A204.1 (cell line): ENCODE data around the gene C10orf105.

ENCODE experiments used
- FAIRE-seq: peaks from 2 replicates; lab custom pipeline; 2012; peaks lifted over from hg19 to GRCh38; lab: Jason Lieb, UNC

C10orf105 gene

GRCh38 chr10:71751515-71752224 lies 32.1 kb upstream of the C10orf105 start:
- FAIRE-seq: no peak

GRCh38 chr10:71750986-71751385 lies 31.4 kb upstream of the C10orf105 start:
- FAIRE-seq: no peak

GRCh38 chr10:71750124-71750841 lies 30.7 kb upstream of the C10orf105 start:
- no peak for FAIRE-seq

- no peak for FAIRE-seq
These were observed 29.8 kb upstream of the C10orf105 start for GRCh38 chr10:71749396-71749795.

GRCh38 chr10:71748671-71749191 lies 29.2 kb upstream of the C10orf105 start:
- no peak for FAIRE-seq

- no peak for FAIRE-seq
These were observed 28.3 kb upstream of the C10orf105 start for GRCh38 chr10:71747551-71748523.

- FAIRE-seq: no peak
These were observed 27.5 kb upstream of the C10orf105 start for GRCh38 chr10:71747039-71747531.

GRCh38 chr10:71746344-71747037 lies 26.9 kb upstream of the C10orf105 start:
- no peak for FAIRE-seq

GRCh38 chr10:71745664-71746250 lies 26.2 kb upstream of the C10orf105 start:
- FAIRE-seq: no peak

GRCh38 chr10:71744897-71745663 lies 25.5 kb upstream of the C10orf105 start:
- FAIRE-seq: no peak

GRCh38 chr10:71743866-71744265 lies 24.3 kb upstream of the C10orf105 start:
- no peak for FAIRE-seq

- no peak for FAIRE-seq
These were observed 23.7 kb upstream of the C10orf105 start for GRCh38 chr10:71743089-71743838.

- no peak for FAIRE-seq
These were observed 22.9 kb upstream of the C10orf105 start for GRCh38 chr10:71742301-71743088.

GRCh38 chr10:71741671-71742070 lies 22.1 kb upstream of the C10orf105 start:
- no peak for FAIRE-seq

- no peak for FAIRE-seq
These were observed 21.5 kb upstream of the C10orf105 start for GRCh38 chr10:71741029-71741428.

GRCh38 chr10:71740069-71740653 lies 20.6 kb upstream of the C10orf105 start:
- no peak for FAIRE-seq

- FAIRE-seq: no peak
These were observed 19.9 kb upstream of the C10orf105 start for GRCh38 chr10:71739358-71739900.

- no peak for FAIRE-seq
These were observed 18.2 kb upstream of the C10orf105 start for GRCh38 chr10:71737834-71738197.
